GM12891 (cell line): Measurements from ENCODE around the gene SLC25A46.
"Not testable (repeated sequence)": the region's sequence is repeated elsewhere in the genome, so short reads cannot be mapped to it uniquely, and the experiment has no call there.

Experiments used
- DNase-seq: peaks from one replicate; pipeline ENCODE4 v3.0.0; 2011; ENCODE audit warnings: low spot score; ENCODE audit not compliant: insufficient read length
- FAIRE-seq: peaks from 2 replicates; lab custom pipeline; 2011; peaks lifted over from hg19 to GRCh38; lab: Jason Lieb, UNC
- PAX5 ChIP-seq: IDR thresholded peaks from 2 replicates; pipeline ENCODE4 v1.6.1; 2011; ENCODE audit warnings: low read length, moderate library complexity, mild to moderate bottlenecking; ENCODE audit not compliant: insufficient read depth, severe bottlenecking
- POLR2A ChIP-seq: IDR thresholded peaks from 2 replicates; pipeline ENCODE4 v1.6.1; 2011; ENCODE audit warnings: low read depth, low read length, control low read depth
- POLR2AphosphoS5 ChIP-seq: IDR thresholded peaks from 2 replicates; pipeline ENCODE4 v1.6.1; 2011; ENCODE audit warnings: low read depth, low read length, control low read depth
- POU2F2 ChIP-seq: IDR thresholded peaks from 2 replicates; pipeline ENCODE4 v1.6.1; 2011; ENCODE audit warnings: low read depth, mild to moderate bottlenecking, control low read depth, low read length, moderate library complexity
- SPI1 ChIP-seq: IDR thresholded peaks from 2 replicates; pipeline ENCODE4 v1.6.1; 2011; ENCODE audit warnings: low read depth, low read length, control low read depth
- TAF1 ChIP-seq: IDR thresholded peaks from 2 replicates; pipeline ENCODE4 v1.6.1; 2011; ENCODE audit warnings: low read depth, low read length, control low read depth

SLC25A46 gene

DNA sequence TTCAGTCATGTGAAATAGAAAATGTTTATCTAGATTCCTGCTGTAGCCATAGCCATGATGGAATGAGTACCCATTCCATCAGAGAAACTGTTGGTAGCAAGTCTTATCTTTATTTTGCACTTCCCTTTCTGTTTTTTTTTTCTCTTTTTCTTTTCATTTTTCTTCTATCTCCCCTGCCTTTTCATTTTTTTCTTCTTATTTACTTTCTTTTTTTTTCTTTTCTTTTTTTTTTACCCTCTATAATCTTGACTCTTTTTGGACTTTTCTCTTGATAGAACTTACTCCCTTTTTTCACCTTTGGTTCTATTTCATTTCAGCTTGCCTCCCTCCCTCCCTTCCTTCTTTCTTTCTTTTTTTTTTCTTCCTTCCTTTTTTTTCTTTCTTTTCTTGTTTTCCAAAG, 15.4 kb downstream of the SLC25A46 start:
- TF ChIP-seq POLR2A, result no peak
- TF ChIP-seq TAF1, result no peak
- no peak for TF ChIP-seq POU2F2
- TF ChIP-seq POLR2AphosphoS5, result no peak
- TF ChIP-seq PAX5, result no peak
- TF ChIP-seq SPI1, result no peak
- no peak for DNase-seq
- FAIRE-seq, result no peak

DNA sequence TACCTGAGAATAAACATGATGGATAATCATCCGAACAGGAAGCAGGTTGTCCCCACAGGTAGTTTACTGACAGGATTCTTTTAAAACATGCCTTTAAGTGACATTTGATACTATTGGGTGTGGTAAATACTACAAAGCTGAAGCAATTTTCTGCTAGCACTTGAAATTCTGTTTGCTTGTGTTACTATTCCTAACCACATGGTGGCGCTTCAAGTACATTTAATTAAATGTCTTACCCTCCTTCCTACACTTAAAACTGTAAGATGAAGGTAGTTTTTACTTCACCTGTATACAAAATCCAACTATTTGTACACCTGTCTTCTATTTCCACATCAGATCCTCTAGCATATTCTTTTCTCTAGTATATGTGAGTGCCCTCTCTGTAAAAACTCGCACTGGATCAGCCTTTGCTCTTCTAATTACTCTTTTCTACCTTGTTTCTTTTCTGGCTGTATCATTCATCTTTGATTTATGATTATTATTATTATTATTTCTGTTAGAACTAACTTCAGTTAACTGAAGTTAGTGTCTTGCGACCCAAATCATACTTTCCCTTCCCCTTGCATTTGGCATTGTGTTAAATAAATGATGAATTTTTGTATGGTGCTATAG, 18.4 kb downstream of the SLC25A46 start:
- no peak for TF ChIP-seq PAX5
- no peak for TF ChIP-seq POU2F2
- no peak for TF ChIP-seq SPI1
- no peak for TF ChIP-seq POLR2AphosphoS5
- no peak for TF ChIP-seq POLR2A
- TF ChIP-seq TAF1, result no peak
- DNase-seq (no peak), FAIRE-seq (peak; percentile 86)

DNA sequence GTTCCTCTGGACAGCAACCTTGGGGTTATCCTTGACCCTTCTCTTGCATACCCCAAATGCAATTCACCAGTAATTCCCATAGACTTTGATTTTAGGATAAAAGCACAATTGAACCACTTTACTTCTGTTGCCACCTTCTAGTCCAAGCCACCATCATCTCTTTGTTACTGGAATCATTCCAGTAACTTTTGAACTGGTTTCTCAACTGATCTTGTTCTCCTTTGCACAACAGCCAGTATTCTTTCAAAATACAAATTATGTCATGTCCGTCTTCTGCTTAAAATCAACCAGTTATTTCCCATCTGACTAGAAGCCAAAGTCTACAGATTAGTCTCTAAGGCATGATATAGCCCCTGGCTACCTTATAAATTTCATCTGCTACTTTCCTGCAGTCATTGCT, 21.4 kb downstream of the SLC25A46 start:
- FAIRE-seq (no peak), DNase-seq (no peak)
- TF ChIP-seq TAF1 (no peak), POLR2AphosphoS5 (no peak), SPI1 (no peak), POLR2A (no peak), PAX5 (no peak), POU2F2 (no peak)

- FAIRE-seq (no peak), DNase-seq (no peak)
- no peak for TF ChIP-seq POLR2AphosphoS5
- TF ChIP-seq POU2F2, result no peak
- TF ChIP-seq PAX5, result no peak
- no peak for TF ChIP-seq SPI1
- TF ChIP-seq TAF1, result no peak
These were observed 29.5 kb downstream of the SLC25A46 start for GRCh38 chr5:110768138-110768860.

DNA sequence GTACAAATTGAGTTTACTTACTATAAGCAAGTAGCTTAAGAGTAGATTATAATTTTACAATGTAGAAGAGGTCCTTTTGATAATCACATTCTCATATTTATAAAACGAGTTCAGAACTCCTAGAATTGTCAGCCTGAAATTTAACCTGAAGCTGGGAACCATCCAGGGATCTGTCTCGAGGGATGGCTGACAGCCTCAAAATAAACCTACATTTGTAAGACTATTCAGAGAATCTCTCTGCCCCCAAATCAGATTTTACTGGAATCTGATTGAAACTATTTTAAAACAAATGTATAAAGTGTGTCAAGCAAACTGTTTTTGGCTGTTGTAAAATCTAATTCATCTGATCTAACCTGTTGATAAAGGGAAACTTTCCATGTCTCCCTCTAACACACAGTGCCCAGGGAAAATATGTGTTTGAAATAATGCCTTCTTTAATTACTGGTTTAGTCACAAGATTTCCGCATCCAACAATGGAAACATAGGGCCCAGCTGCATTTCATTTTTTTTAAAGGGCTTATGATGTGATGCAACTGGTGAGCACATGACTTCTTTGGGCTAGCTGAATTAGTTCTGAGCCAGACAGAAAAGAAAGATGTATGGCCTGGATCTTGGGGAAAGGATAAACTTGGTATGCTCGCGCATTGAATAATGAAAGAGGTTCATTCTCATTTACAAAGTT, 30.3 kb downstream of the SLC25A46 start:
- FAIRE-seq (no peak), DNase-seq (no peak)
- TF ChIP-seq POLR2AphosphoS5 (no peak), POU2F2 (no peak), POLR2A (no peak), SPI1 (no peak), TAF1 (no peak), PAX5 (no peak)

DNA sequence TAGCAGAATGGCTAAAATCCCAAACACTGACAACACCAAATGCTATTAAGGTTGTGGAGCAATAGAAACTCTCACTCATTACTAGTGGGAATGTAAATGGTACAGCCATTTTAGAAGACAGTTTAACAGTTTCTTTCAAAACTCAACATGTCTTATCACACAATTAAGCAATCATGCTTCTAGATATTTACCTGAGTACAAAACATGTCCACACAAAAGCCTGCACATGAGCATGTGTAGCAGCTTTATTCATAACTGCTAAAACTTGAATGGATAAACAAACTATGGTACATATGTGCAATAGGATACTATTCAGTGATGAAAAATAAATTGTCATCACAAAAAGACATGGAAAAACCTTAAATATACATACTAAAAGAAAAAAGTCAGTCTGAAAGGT, 31.5 kb downstream of the SLC25A46 start:
- FAIRE-seq (no peak), DNase-seq (no peak)
- TF ChIP-seq SPI1 (no peak), POLR2AphosphoS5 (no peak), TAF1 (no peak), POU2F2 (no peak), PAX5 (no peak), POLR2A (no peak)

DNA sequence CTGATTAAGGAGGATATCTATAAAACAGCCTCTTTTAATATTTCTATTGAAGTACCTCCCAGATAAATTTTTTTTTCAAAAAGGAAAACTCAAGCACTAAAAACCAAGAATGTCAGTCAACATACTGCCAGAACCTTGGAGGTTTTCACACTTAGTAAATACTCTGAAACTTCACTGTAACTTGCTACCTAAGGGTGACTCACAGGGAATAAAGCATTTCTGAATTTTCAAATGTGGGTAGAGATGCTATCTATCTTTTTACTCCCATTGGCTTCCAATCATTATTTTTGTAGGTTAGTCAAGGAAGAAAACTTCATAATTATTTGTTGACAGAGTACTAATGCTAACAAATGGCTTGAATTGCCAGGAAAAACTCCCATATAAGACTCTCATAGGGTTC, 46.1 kb downstream of the SLC25A46 start:
- DNase-seq (no peak), FAIRE-seq (no peak)
- TF ChIP-seq PAX5 (no peak), SPI1 (no peak), POU2F2 (no peak), POLR2A (no peak), POLR2AphosphoS5 (no peak), TAF1 (no peak)

DNA sequence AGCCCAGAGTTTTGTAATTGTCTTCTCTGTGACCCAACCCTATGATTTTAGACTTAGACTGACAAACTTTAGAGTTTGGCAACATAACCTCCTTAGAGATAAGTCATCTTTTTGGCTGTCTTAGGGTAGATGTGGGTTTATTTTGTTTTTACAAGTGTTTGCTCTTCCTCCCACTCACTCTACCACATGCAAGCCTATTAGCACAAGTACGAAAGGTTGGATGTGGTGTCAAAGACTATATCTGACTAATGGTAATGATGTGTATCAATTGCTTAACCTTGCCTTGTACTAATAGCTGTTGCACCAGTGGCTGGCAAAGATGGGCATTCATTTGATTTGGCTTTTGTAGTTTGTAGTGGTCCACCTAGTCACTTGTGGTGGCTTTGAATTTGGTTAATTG, 46.5 kb downstream of the SLC25A46 start:
- TF ChIP-seq TAF1 (no peak), POLR2A (no peak), POLR2AphosphoS5 (no peak), SPI1 (no peak), POU2F2 (no peak), PAX5 (no peak)
- FAIRE-seq (no peak), DNase-seq (no peak)

DNA sequence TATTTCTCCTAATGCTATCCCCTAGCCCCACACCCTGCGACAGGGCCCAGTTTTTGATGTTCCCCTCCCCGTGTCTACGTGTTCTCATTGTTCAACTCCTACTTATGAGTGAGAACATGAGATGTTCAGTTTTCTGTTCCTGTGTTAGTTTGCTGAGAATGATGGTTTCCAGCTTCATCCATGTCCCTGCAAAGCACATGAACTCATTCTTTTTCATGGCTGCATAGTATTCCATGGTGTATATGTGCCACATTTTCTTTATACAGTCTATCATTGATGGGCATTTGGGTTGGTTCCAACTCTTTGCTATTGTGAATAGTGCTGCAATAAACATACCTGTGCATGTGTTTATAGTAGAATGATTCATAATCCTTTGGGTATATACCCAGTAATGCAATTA, 49.2 kb downstream of the SLC25A46 start:
- FAIRE-seq, DNase-seq: not testable (repeated sequence)
